Fibroblast of the aortic adventitia (primary cell): ENCODE measurements around the gene CYP4F12. TPM values are rescaled to one million over a fixed set of nuclear protein-coding genes. Genes with fewer than 3 reads are reported as not detected.

Experiments used
- DNase-seq: peaks from one replicate; pipeline ENCODE4 v3.0.0-alpha.2; 2010; ENCODE audit warnings: low read depth
- H3K4me3 ChIP-seq: 2 replicates; pipeline ENCODE4 v1.5.1; 2011; ENCODE audit warnings: low read depth, mild to moderate bottlenecking, control low read depth, low read length, moderate library complexity
- CTCF ChIP-seq: IDR thresholded peaks from 2 replicates; pipeline ENCODE4 v1.5.1; 2011; ENCODE audit warnings: mild to moderate bottlenecking, low read length, control low read depth, inconsistent platforms; ENCODE audit not compliant: insufficient read depth
- total RNA-seq: library from RNA; depleted of rRNA; stranded (reverse); fragments of >200 nt; gene quantifications from 2 replicates; pipeline ENCODE4 v1.2.3, GENCODE V29; 2012; ENCODE audit warnings: low replicate concordance

Gene CYP4F12
- total RNA-seq, 1 donor: not detected

GRCh38 chr19:15732388-15732787, 59.5 kb downstream of the CYP4F12 start:
- TF ChIP-seq CTCF: no peak
- H3K4me3 ChIP-seq: no peak overlapping the region
- DNase-seq: no peak

- H3K4me3 ChIP-seq: no peak overlapping the region
- DNase-seq: no peak
- no peak for TF ChIP-seq CTCF
These were observed 61.0 kb downstream of the CYP4F12 start for GRCh38 chr19:15733895-15734294.

GRCh38 chr19:15737722-15738121, 64.8 kb downstream of the CYP4F12 start, which contains the start of gene OR10H3:
Gene OR10H3, plus strand, starts transcription at chr19:15737985. Its CDS starts 3,408 bp downstream, at chr19:15741393.
- no peak for TF ChIP-seq CTCF
- DNase-seq: no peak
- H3K4me3 ChIP-seq: no peak within 1 kb of the TSS

GRCh38 chr19:15740785-15741184, 67.9 kb downstream of the CYP4F12 start:
- H3K4me3 ChIP-seq: no peak overlapping the region
- no peak for TF ChIP-seq CTCF
- DNase-seq: no peak

Other genes with a start within 250 kb of the CYP4F12 start
- 5.7 and 13.4 TPM in 2 replicates for gene WIZ, start 223.1 kb upstream of the CYP4F12 start, total RNA-seq
- not detected in 2 replicates for gene RASAL3, start 208.5 kb upstream of the CYP4F12 start, total RNA-seq
- gene PGLYRP2, start 193.6 kb upstream of the CYP4F12 start, total RNA-seq: not detected in 2 replicates
- gene CYP4F22, start 164.6 kb upstream of the CYP4F12 start, total RNA-seq: not detected in 2 replicates
- not detected in 2 replicates for gene CYP4F8, start 57.9 kb upstream of the CYP4F12 start, total RNA-seq
- not detected in 2 replicates for gene CYP4F3, start 32.2 kb upstream of the CYP4F12 start, total RNA-seq
- not detected in 2 replicates for gene OR10H2, start 54.9 kb downstream of the CYP4F12 start, total RNA-seq
- gene OR10H3, start 64.9 kb downstream of the CYP4F12 start, total RNA-seq: not detected in 2 replicates
- not detected in 2 replicates for gene OR10H5, start 114.6 kb downstream of the CYP4F12 start, total RNA-seq
- gene OR10H1, start 142.6 kb downstream of the CYP4F12 start, total RNA-seq: not detected in 2 replicates
- not detected in 2 replicates for gene CYP4F2, start 225.0 kb downstream of the CYP4F12 start, total RNA-seq